ENCODE results near the gene PATE3.

PATE3 gene, protein sequence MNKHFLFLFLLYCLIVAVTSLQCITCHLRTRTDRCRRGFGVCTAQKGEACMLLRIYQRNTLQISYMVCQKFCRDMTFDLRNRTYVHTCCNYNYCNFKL

GRCh38 chr11:125787827-125788226, at the start of gene PATE3:
PATE3 (plus strand) TSS chr11:125788127; CDS start chr11:125788152, 25 bp downstream.
- no peak for DNase-seq (ENCODE audit: low read depth)

DNA sequence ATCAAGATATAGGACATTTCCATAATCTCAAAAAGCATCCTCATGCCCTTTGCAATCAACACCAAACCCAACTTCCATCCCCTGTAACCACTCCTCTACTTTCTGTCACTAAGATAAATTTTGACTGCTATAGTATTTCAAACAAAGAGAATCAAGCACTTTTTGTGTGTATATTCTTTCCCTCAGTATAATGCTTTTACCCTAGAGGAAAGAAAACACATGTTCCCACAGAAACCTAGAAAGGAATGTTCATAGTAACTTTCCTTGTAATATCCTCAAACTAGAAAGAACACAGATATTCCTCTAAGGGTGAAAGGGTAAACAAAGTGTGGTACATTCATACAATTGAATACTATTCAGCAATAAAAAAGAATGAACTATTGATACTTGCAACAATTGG, 47.3 kb upstream of the PATE3 start:
- DNase-seq (ENCODE audit: low read depth): no peak

DNA sequence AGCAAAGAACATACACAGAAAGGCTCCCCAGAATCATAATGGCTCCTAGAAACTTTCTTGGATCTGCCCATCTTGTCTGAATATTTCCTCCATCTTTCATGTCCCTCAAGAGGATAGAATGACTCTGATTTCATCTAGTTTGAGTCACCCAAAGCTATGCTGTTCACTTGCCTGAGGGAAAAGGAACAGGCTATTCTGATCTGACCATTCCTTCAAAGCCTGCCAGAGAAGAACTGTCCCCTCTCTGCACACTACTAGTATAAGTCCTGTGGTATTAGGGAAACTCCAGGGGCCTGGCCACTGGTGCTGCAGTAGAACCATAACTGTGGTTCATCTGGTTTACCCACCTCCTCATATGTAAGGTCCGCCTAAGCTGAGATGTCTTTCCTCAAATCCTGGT, 44.2 kb upstream of the PATE3 start:
- DNase-seq (ENCODE audit: low read depth): no peak

- no peak for DNase-seq (ENCODE audit: low read depth)
These were observed 41.9 kb upstream of the PATE3 start, which contains the start of gene PATE1 for GRCh38 chr11:125745979-125746378. PATE1 (plus strand) TSS chr11:125746279; CDS start chr11:125746305, 26 bp downstream.

GRCh38 chr11:125750629-125751028, 37.3 kb upstream of the PATE3 start:
- no peak for DNase-seq (ENCODE audit: low read depth)

DNA sequence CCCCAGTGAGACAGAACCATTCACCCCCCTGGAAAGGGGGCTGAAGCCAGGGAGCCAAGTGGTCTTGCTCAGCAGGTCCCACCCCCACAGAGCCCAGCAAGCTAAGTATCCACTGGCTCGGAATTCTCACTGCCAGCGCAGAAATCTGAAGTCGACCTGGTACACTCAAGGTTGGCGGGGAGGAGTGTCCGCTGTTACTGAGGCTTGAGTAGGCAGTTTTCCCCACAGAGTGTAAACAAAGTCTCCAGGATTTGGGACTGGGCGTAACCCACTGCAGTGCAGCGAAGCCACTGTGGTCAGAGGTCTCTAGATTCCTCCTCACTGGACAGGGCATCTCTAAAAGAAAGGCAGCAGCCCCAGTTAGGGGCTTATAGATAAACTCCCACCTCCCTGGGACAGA, 31.9 kb upstream of the PATE3 start:
- DNase-seq (ENCODE audit: low read depth): no peak

DNA sequence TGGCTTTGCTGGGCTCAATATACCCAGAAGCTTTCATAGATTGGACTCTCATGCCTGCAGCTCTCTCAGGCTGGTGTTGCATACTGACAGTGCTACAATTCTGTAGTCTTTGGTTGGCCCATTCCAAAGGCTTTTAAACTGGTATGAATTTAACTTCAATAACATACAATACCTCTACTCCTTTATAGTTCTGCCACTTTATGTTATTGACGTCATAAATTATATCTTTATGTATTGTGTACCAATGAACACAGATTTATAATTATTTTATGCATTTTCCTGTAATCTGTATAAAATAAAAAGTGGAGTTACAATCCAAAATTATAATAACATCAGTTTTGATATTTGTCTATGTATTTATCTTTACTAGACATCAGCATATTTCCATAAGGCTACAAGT, 25.5 kb upstream of the PATE3 start:
- no peak for DNase-seq (ENCODE audit: low read depth)

DNA sequence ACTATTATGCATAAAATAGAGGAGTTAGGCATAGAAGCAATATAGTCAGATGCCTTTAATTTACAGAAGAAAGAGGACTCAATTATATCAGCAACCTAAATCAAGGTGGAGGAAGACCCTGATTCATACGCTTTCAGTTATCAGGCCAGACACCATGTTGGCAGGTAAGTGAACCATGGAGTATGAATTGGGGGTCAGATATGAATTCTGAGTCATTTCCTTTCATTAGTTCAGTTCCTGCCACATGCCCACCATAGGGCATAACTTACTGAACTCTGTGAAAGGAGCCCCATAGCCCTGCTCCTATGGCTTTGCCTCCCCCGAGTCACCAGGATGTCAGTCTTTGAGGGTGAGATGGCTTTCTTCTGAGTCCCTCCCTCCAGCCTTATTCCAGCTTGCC, 24.4 kb upstream of the PATE3 start:
- DNase-seq (ENCODE audit: low read depth): no peak

- DNase-seq (ENCODE audit: low read depth): no peak
These were observed 21.7 kb upstream of the PATE3 start for GRCh38 chr11:125766251-125766650.

- no peak for DNase-seq (ENCODE audit: low read depth)
These were observed 19.4 kb upstream of the PATE3 start for GRCh38 chr11:125768336-125769046.

DNA sequence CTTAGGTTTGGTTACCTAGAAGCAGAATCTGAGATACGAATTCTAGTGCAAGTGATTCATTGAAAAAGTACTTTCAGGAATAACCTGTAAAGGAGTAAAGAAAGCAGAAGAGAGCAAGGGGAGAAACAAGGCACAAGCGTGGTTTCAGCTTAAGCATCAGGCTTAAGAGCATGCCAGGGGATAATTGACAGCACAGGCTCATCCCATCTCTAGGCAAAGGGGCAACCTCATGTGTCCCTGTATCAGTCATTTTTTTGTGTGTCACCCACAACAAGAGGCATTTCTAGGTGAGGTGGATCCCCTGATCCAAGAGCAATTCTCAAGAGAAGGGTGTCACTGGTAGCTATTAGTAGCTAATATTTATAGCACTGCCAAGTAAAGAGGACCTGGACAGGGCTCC, 17.3 kb upstream of the PATE3 start:
- no peak for DNase-seq (ENCODE audit: low read depth)

- no peak for DNase-seq (ENCODE audit: low read depth)
These were observed 15.0 kb upstream of the PATE3 start for GRCh38 chr11:125772834-125773505.

DNA sequence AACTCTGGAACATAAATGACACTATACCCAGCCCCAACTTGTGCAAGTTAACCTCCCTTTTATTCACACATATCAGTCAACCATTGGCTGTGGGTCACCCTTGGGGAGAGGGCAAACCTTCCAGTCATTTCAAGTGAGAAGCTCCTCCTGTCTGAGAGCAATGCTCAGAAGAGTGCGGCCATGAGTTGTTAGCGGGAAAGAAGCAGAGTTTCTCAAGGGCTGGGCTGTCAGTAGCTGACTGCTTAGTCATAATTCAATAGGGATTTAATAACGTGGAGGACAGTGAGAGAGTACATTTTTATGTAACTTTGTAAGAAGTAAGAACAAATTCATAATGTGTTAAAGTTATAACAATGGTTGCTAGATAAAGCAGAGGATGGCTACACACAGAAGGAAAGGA, 14.4 kb upstream of the PATE3 start:
- DNase-seq (ENCODE audit: low read depth): no peak

GRCh38 chr11:125777309-125777708, 10.6 kb upstream of the PATE3 start:
- no peak for DNase-seq (ENCODE audit: low read depth)

DNA sequence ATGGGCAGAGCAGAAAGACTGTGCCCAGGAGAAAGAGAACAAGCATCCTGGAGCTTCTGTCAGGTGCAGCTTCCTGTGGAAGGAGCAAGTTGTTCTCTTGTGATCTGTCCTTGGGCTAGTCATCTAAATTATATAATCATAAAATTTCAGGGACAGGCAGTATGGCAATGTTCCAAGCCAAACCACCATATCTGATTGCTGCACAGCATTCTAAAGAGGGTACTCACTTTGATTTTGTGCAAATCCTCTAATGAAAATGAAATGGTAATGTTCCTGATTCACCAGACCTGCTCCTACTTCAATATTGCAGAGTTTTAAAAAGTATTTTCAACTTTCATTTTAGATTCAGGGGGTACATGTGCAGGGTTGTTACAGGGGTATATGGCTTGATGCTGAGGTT, 9.2 kb upstream of the PATE3 start, which contains the start of gene PATE2:
Gene PATE2 (minus strand): TSS at position 101 of the 400 bp plus-strand sequence. CDS start 55 bp downstream, at position 46.
- no peak for DNase-seq (ENCODE audit: low read depth)

GRCh38 chr11:125784678-125785077, 3.2 kb upstream of the PATE3 start:
- DNase-seq (ENCODE audit: low read depth): no peak

- no peak for DNase-seq (ENCODE audit: low read depth)
These were observed 2.9 kb downstream of the PATE3 start for GRCh38 chr11:125790825-125791224.

- no peak for DNase-seq (ENCODE audit: low read depth)
These were observed 9.7 kb downstream of the PATE3 start for GRCh38 chr11:125797641-125798040.

DNA sequence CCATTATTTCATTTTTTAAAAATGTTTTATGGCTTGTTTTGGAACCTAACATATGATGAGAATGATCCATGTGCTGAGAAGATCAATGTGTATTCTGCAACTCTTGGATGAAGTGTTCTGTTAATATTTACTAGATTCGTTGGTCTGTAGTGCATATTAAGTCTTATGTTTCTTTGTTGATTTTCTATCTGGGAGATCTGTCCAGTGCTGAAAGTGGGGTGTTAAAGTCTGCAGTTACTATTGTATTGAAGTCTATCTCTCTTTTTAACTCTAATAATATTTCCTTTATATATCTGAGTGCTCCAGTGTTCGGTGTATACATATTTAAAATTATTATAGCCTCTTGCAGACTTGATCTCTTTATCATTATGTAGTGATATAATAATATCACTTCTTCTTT, 11.9 kb downstream of the PATE3 start:
- no peak for DNase-seq (ENCODE audit: low read depth)

DNA sequence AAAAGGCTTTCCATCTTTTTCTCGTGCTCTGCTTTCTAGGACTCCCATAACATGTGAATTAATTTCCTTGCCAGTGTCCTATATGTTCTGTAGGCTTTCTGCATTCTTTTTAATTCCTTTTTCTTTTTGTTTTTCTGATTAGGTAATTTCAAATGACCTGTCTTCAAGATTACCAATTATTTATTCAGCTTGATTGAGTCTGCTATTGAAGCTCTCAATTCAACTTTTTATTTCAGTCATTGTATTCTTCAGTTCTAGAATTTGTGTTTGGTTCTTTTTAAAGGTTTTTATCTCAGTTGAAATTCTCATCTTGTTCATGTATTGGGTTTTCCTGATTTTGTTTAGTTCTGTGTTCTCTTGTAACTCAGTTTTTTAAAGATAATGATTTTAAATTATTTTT, 14.5 kb downstream of the PATE3 start:
- DNase-seq (ENCODE audit: low read depth): no peak

DNA sequence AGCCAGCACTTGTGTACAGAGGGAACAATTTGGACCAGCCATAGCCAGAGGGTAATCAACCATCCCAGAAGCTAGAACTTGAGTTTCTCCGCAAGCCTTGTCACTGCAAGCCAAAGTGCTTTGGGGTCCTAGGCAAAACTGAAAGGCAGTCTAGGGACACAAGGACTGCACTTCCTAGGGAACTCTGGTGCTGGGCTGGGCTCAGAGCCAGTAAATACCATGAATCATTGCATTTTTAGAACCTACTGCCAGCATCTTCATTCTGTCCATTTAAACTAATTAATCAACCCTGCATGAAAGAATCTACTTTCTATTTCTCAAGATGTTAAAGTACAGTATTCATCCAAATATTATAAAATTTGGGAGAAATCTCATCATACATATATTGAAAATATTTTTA, 20.0 kb downstream of the PATE3 start:
- DNase-seq (ENCODE audit: low read depth): no peak

DNA sequence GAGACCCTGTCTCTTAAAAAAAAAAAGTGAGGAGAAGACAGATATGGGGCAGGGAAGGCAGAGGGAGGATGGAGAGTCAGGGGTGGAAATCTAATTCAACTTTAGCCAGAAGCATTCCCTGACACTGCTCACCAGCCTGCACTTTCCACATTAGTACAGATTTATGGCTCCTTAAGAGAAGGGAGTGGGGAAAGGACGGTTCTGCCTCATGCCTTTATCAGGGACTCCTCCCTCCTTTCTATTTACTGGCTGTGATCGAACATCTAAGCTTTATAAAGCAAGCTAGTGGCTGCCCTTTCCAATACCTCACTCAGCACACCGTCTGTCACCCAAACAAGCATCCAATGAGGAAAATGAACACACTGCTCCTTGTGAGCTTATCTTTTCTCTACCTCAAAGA, 45.1 kb downstream of the PATE3 start, which contains the start of gene PATE4:
Gene PATE4 (plus strand): TSS at position 301 of the 400 bp plus-strand sequence. CDS start 44 bp downstream, at position 345.
- no peak for DNase-seq (ENCODE audit: low read depth)

- DNase-seq (ENCODE audit: low read depth): no peak
These were observed 47.8 kb downstream of the PATE3 start for GRCh38 chr11:125835748-125836147.
